Lower leg skin (tissue), 4 donors: ENCODE results near the gene ING4. TPM values are rescaled to one million over a fixed set of nuclear protein-coding genes. Genes with fewer than 3 reads are reported as not detected.

Experiments used
- DNase-seq, 2 donors: peaks; one replicate each; pipeline ENCODE4 v3.0.0-alpha.2; 2019; ENCODE audit warnings: low spot score in 2 of 2
- H3K4me3 ChIP-seq: fragments of 200-600 bp; sonication (generic); 2 replicates; pipeline ENCODE4 v1.5.1; 2017; ENCODE audit warnings: mild to moderate bottlenecking, low read depth; ENCODE audit not compliant: poor library complexity, severe bottlenecking
- POLR2A ChIP-seq, 2 donors: fragments of 450-650 bp; IDR thresholded peaks; one replicate each; pipeline ENCODE4 v1.6.1; 2016 to 2017; ENCODE audit warnings: antibody characterized with exemption in 2 of 2, mild to moderate bottlenecking in 1 of 2, moderate library complexity in 1 of 2
- WGBS, 2 donors: methylation state at CpG; one replicate each; pipeline ENCODE4 v1.1.5; 2018; 5-methylcytosine and 5-hydroxymethylcytosine counted together
- intact Hi-C: fragments of 100-400 bp; cut with DNase I; formaldehyde crosslinking; loops from one replicate; pipeline ENCODE4 v1.15.0; 2023; ENCODE audit warnings: low total_unique reads
- total RNA-seq, 4 donors: library from RNA; depleted of rRNA; stranded (reverse); fragments of >200 nt; gene quantifications; one replicate each; pipeline ENCODE4 v1.1.0, GENCODE V29; 2016
- TF ChIP-seq, protein P1 (sequence below), 3 donors: fragments of 450-650 bp; IDR thresholded peaks; one replicate each; pipeline ENCODE4 v1.5.1; 2016; ENCODE audit warnings: antibody characterized with exemption in 3 of 3, mild to moderate bottlenecking in 3 of 3, moderate library complexity in 2 of 3

ING4 gene
- total RNA-seq, 4 donors from 2014 or later = 40.8 to 63.6 (median 56.0) TPM

DNA sequence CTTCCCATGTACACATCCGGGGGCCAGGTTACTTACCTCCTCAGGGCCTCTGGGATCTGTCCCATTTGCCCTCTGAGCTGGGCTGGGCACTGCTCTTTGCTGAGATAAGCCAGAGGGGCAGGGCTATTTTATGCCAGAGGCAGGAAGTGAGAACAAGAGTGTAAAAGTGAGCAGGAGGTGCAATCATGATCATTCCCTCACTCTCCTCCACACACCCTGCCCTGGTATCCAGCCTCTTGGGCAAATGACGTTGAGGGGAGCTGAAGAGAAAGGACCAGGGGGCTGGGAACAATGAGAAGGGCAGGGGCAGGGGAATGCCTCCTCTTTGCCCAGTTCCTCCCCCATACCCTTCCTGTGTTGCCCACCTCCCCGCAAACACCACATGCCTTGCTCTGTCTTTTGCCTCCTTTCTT, 31.4 kb downstream of the ING4 start:
- no peak for DNase-seq
- TF ChIP-seq POLR2A (IDR thresholded peaks at IDR 0.05) = no peak
- TF ChIP-seq, protein P1, sequence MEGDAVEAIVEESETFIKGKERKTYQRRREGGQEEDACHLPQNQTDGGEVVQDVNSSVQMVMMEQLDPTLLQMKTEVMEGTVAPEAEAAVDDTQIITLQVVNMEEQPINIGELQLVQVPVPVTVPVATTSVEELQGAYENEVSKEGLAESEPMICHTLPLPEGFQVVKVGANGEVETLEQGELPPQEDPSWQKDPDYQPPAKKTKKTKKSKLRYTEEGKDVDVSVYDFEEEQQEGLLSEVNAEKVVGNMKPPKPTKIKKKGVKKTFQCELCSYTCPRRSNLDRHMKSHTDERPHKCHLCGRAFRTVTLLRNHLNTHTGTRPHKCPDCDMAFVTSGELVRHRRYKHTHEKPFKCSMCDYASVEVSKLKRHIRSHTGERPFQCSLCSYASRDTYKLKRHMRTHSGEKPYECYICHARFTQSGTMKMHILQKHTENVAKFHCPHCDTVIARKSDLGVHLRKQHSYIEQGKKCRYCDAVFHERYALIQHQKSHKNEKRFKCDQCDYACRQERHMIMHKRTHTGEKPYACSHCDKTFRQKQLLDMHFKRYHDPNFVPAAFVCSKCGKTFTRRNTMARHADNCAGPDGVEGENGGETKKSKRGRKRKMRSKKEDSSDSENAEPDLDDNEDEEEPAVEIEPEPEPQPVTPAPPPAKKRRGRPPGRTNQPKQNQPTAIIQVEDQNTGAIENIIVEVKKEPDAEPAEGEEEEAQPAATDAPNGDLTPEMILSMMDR (IDR thresholded peaks at IDR 0.05) = no peak
- 52 to 65% methylated on average over 3 of the region's 3 CpGs for WGBS, 2 donors
- no peak overlapping the region for H3K4me3 ChIP-seq
- intact Hi-C loops = no loop called here

DNA sequence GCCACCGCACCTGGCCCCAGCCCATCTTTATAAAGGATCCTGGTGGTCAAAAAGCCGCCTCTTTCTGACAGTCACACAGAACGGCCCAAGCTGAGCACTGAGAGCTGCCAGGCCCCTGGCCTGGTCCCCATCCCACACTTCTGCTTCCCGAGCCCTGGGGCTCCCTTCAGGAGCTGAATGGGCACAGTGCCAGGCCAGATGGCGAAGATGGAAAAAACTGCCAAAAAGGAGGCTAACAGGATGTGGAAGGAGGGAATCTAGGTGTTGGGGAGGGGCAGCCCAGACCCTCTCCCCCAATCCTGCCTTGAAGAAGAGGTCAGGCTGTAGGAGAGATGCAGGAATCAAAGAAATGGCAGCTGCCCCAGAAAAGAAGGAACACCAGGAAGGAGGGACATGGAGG, 32.2 kb downstream of the ING4 start:
- no peak overlapping the region for H3K4me3 ChIP-seq
- no peak for TF ChIP-seq POLR2A (IDR thresholded peaks at IDR 0.05)
- TF ChIP-seq, protein P1 (IDR thresholded peaks at IDR 0.05) = no peak
- 38 to 43% methylated on average over 5 of the region's 5 CpGs for WGBS, 2 donors
- intact Hi-C loops = no loop called here
- no peak for DNase-seq

DNA sequence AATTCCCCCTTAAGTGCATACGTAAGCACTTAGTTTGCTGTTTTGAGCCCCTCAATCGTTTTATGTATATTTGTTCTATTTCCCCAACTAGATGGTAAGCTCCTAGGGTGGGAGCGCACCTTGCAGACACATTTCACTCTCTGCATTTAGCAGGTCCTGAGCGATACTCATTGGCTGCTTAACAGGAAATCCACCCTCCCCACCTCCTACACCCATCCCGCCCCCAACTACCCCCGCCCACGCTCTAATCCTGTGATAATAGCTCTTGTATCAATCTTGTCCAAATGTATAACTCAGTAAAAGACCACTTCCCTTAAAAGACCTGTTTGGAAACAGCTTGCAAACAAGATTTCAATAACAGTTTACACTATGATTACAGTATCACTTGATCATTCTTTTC, 35.3 kb downstream of the ING4 start:
- DNase-seq = no peak
- H3K4me3 ChIP-seq = no peak overlapping the region
- TF ChIP-seq, protein P1 (IDR thresholded peaks at IDR 0.05) = no peak
- TF ChIP-seq POLR2A (IDR thresholded peaks at IDR 0.05) = no peak
- intact Hi-C loops = no loop called here
- WGBS, 2 donors = 67 to 69% methylated on average over 7 of the region's 7 CpGs

DNA sequence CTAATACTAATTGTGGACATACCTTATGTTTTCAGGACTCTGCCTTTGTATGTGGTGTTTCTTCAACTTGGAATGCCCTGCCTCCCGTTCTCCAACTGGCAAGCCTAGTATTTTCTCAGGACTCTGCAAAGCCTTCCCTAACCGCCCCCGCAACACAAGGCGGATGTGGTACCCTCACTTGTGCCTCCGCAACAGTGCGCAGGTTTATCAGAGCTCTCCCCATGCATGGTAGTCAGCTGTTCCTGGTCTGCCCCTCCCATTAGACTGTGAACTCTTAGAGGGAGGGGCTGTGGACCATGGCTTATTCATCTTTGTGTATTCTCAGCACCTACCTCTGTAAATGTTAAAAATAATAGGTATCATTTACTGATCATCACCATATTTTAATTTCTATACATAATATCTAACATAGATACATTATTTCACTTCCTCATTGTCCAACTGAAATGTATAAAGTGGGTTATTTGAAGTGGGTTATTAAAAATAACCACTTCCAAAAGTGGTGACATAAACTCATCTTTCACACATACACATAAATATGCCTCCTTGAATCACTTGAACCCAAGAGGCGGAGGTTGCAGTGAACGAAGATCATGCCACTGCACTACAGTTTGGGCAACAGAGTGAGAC, 36.1 kb downstream of the ING4 start:
- 76 to 78% methylated on average over 8 of the region's 8 CpGs for WGBS, 2 donors
- intact Hi-C loops = no loop called here
- TF ChIP-seq, protein P1 (IDR thresholded peaks at IDR 0.05) = no peak
- no peak for TF ChIP-seq POLR2A (IDR thresholded peaks at IDR 0.05)
- no peak for DNase-seq
- no peak overlapping the region for H3K4me3 ChIP-seq

DNA sequence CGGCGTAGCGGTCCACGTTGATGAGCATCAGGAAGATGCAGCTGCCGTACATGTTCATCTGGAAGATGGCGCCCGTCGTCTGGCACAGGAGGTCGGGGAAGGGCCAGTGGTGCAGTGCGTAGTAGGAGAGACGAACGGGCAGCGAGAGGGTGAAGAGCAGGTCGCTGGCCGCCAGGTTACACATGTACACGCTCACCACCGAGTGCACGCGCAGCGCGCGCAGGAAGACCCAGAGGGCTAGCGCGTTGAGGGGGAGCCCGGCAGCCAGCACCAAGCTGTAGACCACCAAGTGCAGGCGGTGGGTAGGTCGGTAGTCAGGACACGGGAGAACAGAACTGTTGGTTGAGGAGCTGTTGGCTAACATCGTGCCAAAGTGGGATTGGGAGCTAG, 42.0 kb downstream of the ING4 start:
- DNase-seq = no peak
- TF ChIP-seq, protein P1 (IDR thresholded peaks at IDR 0.05) = no peak
- TF ChIP-seq POLR2A (IDR thresholded peaks at IDR 0.05) = no peak
- WGBS, 2 donors = 90 to 93% methylated on average over 29 of the region's 29 CpGs
- intact Hi-C loops = no loop called here
- H3K4me3 ChIP-seq = no peak overlapping the region
